NB4 (cell line): ENCODE measurements around the gene ARID3A.

ENCODE experiments used
- DNase-seq: peaks from one replicate; pipeline ENCODE4 v3.0.0; 2010; ENCODE audit warnings: low read depth
- H3K4me3 ChIP-seq: one replicate; pipeline ENCODE4 v1.5.1; 2011; ENCODE audit warnings: mild to moderate bottlenecking, low read depth, low read length, moderate library complexity
- CTCF ChIP-seq: IDR thresholded peaks from one replicate; pipeline ENCODE4 v1.5.1; 2012; ENCODE audit warnings: low read depth, low read length
- MYC ChIP-seq: IDR thresholded peaks from 2 replicates; pipeline ENCODE4 v1.6.1; 2011; ENCODE audit warnings: low read depth, low read length
- POLR2A ChIP-seq: IDR thresholded peaks from 2 replicates; pipeline ENCODE4 v1.6.1; 2011; ENCODE audit warnings: mild to moderate bottlenecking; ENCODE audit not compliant: insufficient read length; ENCODE audit errors: extremely low read depth
- TF ChIP-seq, protein P1 (sequence below): IDR thresholded peaks from 2 replicates; pipeline ENCODE4 v1.6.1; 2011; ENCODE audit warnings: low read depth, low read length

ARID3A gene

DNA sequence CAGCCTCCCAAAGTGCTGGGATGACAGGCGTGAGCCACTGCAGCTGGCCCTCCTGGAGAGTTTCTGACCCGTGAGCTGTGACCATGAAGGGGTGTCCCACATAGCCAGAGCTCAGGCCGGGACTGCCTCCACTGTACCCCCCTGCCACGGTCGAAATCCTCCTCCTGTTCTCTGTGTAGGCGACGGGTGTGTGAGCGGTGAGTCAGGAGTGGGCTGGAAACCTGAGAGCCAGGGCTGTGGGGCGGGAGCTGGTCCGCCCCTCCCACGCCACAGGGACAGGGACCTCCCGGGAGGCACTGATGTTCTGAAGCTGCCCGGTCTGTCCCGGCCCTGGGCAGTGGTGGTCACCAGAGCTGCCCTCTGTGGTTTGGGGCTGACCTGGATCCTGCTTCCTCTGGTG is 62.2 kb downstream of the ARID3A start:
- TF ChIP-seq, protein P1, sequence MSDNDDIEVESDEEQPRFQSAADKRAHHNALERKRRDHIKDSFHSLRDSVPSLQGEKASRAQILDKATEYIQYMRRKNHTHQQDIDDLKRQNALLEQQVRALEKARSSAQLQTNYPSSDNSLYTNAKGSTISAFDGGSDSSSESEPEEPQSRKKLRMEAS, result no peak
- no peak for TF ChIP-seq CTCF
- TF ChIP-seq POLR2A, result no peak
- no peak for TF ChIP-seq MYC
- no peak for DNase-seq
- no peak overlapping the region for H3K4me3 ChIP-seq

DNA sequence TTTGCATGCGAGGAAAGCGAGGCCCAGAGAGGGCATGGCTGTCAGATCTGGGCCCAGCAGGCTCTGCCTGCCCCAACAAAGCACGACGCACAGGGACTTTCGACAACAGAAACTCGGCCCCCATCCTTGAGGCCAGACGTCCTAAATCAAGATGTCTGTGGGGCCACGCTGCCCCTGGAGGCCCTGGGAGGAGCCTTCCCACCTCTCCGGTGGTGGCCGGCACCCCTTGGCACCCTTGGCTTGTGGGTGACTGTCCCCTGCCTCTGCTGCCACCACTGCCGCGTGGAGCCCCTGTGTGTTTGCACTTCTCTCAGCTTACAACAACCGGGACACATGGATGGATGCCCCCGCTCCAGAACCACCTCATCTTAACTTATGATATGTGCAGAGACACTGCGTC is 62.7 kb downstream of the ARID3A start:
- no peak for DNase-seq
- TF ChIP-seq, protein P1, result no peak
- no peak for TF ChIP-seq POLR2A
- TF ChIP-seq MYC, result no peak
- no peak for TF ChIP-seq CTCF
- no peak overlapping the region for H3K4me3 ChIP-seq

DNA sequence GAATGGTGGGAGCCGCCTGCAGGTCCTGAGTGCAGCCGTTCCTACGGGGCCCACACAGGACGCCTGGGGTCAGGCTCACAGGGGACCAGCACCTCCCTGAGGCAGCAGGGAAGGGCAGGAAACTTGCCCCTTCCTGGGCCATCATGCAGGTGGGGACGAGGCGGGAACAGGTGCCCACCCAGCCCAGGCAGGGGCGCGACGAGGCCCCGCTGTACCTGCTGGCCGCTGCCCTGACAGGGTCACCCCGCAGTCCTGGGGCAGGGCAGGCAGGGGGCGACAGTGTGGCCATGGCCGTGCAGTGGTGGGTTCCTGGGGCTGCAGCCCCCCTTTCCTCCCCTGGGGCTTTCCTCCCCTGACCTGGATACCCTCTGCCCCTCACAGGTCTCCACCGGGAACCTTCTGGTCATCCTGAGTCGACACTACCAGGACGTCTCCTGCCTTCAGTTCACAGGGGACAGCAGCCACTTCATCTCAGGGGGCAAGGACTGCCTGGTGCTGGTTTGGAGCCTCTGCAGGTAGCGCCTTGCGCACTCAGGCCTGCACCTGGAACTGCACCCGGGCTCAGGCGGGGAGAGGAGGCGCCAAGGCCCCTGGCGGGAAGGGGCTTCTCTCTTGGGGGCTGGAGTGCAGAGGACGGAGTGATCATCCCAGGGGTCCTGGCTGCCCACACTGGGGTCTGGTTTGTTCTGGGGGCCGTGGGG is 63.7 kb downstream of the ARID3A start:
- TF ChIP-seq POLR2A (no peak), MYC (no peak), CTCF (no peak)
- TF ChIP-seq, protein P1, result no peak
- no peak for DNase-seq

DNA sequence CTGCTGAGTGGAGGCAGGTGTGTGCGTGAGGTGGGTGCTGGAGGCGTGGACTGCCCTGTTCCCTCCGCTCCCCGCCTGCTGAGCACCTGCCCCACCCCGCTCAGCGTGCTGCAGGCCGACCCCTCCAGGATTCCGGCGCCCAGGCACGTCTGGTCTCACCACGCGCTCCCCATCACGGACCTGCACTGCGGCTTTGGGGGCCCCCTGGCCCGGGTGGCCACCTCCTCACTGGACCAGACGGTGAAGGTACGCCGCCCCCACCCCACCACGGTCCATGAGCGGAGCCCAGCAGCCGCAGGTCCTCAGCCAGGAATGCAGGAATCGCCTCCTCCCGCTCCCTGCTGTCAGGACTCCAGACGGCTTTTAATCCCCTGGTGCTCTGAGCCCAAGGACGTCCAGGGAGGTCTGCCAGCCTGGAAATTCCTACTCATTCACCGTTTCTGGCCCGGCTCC is 64.3 kb downstream of the ARID3A start:
- H3K4me3 ChIP-seq, result no peak overlapping the region
- DNase-seq, result no peak

More for the DNA sequence above, 63.7 kb downstream of the ARID3A start:
- H3K4me3 ChIP-seq, result no peak overlapping the region

DNA sequence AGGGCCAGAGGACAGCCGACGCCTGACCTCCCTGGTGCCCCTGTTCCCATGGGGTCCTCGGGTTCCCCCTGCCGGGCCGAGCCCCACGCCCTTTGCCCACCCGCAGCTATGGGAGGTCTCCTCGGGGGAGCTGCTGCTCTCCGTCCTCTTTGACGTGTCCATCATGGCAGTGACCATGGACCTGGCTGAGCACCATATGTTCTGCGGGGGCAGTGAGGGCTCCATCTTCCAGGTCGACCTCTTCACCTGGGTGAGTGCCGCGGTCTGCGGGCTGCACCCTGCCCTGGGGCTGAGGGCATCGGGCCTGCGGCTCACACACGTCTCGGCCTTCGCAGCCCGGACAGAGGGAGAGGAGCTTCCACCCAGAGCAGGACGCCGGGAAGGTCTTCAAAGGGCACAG is 64.9 kb downstream of the ARID3A start:
- no peak for DNase-seq
- TF ChIP-seq MYC (no peak), CTCF (no peak), POLR2A (no peak)
- TF ChIP-seq, protein P1, result no peak
- no peak overlapping the region for H3K4me3 ChIP-seq

More for the DNA sequence above, 64.3 kb downstream of the ARID3A start:
- TF ChIP-seq CTCF (no peak), MYC (no peak), POLR2A (no peak)
- TF ChIP-seq, protein P1, result no peak
